Measurements from ENCODE around the gene PLCL1.

The PLCL1 gene

GRCh38 chr2:198097630-198098029, 293.2 kb downstream of the PLCL1 start (continued):
- TF ChIP-seq, protein P1, sequence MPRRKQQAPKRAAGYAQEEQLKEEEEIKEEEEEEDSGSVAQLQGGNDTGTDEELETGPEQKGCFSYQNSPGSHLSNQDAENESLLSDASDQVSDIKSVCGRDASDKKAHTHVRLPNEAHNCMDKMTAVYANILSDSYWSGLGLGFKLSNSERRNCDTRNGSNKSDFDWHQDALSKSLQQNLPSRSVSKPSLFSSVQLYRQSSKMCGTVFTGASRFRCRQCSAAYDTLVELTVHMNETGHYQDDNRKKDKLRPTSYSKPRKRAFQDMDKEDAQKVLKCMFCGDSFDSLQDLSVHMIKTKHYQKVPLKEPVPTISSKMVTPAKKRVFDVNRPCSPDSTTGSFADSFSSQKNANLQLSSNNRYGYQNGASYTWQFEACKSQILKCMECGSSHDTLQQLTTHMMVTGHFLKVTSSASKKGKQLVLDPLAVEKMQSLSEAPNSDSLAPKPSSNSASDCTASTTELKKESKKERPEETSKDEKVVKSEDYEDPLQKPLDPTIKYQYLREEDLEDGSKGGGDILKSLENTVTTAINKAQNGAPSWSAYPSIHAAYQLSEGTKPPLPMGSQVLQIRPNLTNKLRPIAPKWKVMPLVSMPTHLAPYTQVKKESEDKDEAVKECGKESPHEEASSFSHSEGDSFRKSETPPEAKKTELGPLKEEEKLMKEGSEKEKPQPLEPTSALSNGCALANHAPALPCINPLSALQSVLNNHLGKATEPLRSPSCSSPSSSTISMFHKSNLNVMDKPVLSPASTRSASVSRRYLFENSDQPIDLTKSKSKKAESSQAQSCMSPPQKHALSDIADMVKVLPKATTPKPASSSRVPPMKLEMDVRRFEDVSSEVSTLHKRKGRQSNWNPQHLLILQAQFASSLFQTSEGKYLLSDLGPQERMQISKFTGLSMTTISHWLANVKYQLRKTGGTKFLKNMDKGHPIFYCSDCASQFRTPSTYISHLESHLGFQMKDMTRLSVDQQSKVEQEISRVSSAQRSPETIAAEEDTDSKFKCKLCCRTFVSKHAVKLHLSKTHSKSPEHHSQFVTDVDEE (CRISPR knock-in tag; IDR thresholded peaks at IDR 0.05) = no peak
- TF ChIP-seq TOX (CRISPR knock-in tag; IDR thresholded peaks at IDR 0.05; ENCODE audit: borderline replicate concordance) (no peak), RARB (CRISPR knock-in tag; IDR thresholded peaks at IDR 0.05) (no peak), OSR1 (CRISPR knock-in tag; IDR thresholded peaks at IDR 0.05) (no peak), CSRNP3 (CRISPR knock-in tag; IDR thresholded peaks at IDR 0.05) (no peak)

DNA sequence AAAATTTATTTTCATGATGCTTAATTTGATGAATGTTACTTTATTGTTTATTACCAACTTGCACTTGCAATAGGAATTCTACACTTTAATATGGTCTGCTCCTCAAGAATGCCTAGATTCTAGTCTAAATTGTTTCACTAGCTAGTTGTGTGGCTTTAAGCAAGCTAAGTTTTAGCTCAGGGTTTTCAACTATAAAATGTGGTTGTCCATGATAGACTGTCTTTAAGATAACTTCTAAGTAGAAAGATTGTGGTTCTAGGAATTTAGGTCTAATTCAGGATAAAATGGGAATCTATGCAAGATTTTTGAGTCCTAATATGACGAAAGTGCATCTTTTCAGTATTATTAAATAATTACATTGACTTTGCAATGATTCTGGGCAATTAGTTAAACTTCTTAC, 294.0 kb downstream of the PLCL1 start:
- ATAC-seq = no peak
- no peak for TF ChIP-seq GLIS3 (CRISPR knock-in tag; IDR thresholded peaks at IDR 0.05)
- TF ChIP-seq ESRRG (CRISPR knock-in tag; IDR thresholded peaks at IDR 0.05) = no peak
- TF ChIP-seq RARB (CRISPR knock-in tag; IDR thresholded peaks at IDR 0.05) = no peak
- TF ChIP-seq OSR1 (CRISPR knock-in tag; IDR thresholded peaks at IDR 0.05) = no peak
- no peak for TF ChIP-seq ISL1 (CRISPR knock-in tag; IDR thresholded peaks at IDR 0.05)
- TF ChIP-seq ZNF70 (CRISPR knock-in tag; IDR thresholded peaks at IDR 0.05) = no peak
- no peak for TF ChIP-seq CSDC2 (CRISPR knock-in tag; IDR thresholded peaks at IDR 0.05)
- no peak for TF ChIP-seq TOX (CRISPR knock-in tag; IDR thresholded peaks at IDR 0.05; ENCODE audit: borderline replicate concordance)
- no peak for TF ChIP-seq ZNF8 (CRISPR knock-in tag; IDR thresholded peaks at IDR 0.05)
- no peak for TF ChIP-seq PPARA (CRISPR knock-in tag; IDR thresholded peaks at IDR 0.05; ENCODE audit: borderline replicate concordance)
- TF ChIP-seq, protein P2, sequence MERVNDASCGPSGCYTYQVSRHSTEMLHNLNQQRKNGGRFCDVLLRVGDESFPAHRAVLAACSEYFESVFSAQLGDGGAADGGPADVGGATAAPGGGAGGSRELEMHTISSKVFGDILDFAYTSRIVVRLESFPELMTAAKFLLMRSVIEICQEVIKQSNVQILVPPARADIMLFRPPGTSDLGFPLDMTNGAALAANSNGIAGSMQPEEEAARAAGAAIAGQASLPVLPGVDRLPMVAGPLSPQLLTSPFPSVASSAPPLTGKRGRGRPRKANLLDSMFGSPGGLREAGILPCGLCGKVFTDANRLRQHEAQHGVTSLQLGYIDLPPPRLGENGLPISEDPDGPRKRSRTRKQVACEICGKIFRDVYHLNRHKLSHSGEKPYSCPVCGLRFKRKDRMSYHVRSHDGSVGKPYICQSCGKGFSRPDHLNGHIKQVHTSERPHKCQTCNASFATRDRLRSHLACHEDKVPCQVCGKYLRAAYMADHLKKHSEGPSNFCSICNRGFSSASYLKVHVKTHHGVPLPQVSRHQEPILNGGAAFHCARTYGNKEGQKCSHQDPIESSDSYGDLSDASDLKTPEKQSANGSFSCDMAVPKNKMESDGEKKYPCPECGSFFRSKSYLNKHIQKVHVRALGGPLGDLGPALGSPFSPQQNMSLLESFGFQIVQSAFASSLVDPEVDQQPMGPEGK (CRISPR knock-in tag; IDR thresholded peaks at IDR 0.05; ENCODE audit: borderline replicate concordance) = no peak
- no peak for TF ChIP-seq TCF4 (CRISPR knock-in tag; IDR thresholded peaks at IDR 0.05; ENCODE audit: borderline replicate concordance)
- TF ChIP-seq ZNF565 (CRISPR knock-in tag; conservative IDR thresholded peaks at IDR 0.05; ENCODE audit: low read depth) = no peak
- TF ChIP-seq ZFP3 (CRISPR knock-in tag; IDR thresholded peaks at IDR 0.05) = no peak
- TF ChIP-seq ARNTL (CRISPR knock-in tag; IDR thresholded peaks at IDR 0.05; ENCODE audit: borderline replicate concordance, low read depth) = no peak
- TF ChIP-seq ZFP30 (CRISPR knock-in tag; IDR thresholded peaks at IDR 0.05) = no peak
- no peak for TF ChIP-seq SNAI2 (CRISPR knock-in tag; IDR thresholded peaks at IDR 0.05)

DNA sequence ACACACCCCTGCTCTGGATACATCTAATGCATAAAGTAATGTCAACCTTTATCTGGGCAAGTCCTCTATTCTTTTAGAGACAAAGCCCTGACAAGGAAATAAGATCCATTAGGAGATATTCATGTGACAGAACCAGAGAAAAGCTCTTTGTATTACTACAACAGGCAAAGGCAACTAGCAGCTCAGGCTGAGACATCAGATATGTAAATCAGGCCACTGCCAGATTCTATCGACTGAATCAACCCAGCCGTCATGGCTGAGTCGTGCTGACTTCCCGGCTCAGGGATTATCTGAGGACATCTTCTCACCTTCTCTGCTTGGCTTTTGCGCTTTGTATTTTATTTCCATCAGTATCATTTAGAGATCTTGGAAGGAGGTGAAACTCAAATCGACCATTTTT, 294.5 kb downstream of the PLCL1 start:
- TF ChIP-seq, protein P3, sequence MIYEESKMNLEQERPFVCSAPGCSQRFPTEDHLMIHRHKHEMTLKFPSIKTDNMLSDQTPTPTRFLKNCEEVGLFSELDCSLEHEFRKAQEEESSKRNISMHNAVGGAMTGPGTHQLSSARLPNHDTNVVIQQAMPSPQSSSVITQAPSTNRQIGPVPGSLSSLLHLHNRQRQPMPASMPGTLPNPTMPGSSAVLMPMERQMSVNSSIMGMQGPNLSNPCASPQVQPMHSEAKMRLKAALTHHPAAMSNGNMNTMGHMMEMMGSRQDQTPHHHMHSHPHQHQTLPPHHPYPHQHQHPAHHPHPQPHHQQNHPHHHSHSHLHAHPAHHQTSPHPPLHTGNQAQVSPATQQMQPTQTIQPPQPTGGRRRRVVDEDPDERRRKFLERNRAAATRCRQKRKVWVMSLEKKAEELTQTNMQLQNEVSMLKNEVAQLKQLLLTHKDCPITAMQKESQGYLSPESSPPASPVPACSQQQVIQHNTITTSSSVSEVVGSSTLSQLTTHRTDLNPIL (CRISPR knock-in tag; IDR thresholded peaks at IDR 0.05; ENCODE audit: low read depth) = no peak
- TF ChIP-seq ESRRG (CRISPR knock-in tag; IDR thresholded peaks at IDR 0.05) (no peak), BACH2 (CRISPR knock-in tag; IDR thresholded peaks at IDR 0.05; ENCODE audit: borderline replicate concordance) (no peak), RARB (CRISPR knock-in tag; IDR thresholded peaks at IDR 0.05) (no peak), ZNF565 (CRISPR knock-in tag; conservative IDR thresholded peaks at IDR 0.05; ENCODE audit: low read depth) (no peak), TOX (CRISPR knock-in tag; IDR thresholded peaks at IDR 0.05; ENCODE audit: borderline replicate concordance) (no peak)
- TF ChIP-seq, protein P1 (CRISPR knock-in tag; IDR thresholded peaks at IDR 0.05) = 0 out of 2 replicates have a peak, but pooled peaks have one; percentile 29
- ATAC-seq = peak; percentile 79; the same call in 2 of the 3 replicates

All from SK-N-SH treated with all-trans-retinoic acid at 6 μM for 48 hours (cell line).